IMR-90 (cell line): ENCODE data around the gene DDX42. TPM values are rescaled to one million over a fixed set of nuclear protein-coding genes. Genes with fewer than 3 reads are reported as not detected.

ENCODE experiments used
- ATAC-seq: fragments of 200-7000 bp; cut with Tn5 transposase; 2 replicates; pipeline ENCODE4 v1.9.1; 2020; ENCODE audit warnings: low read depth, mild to moderate bottlenecking, moderate library complexity
- BruUV-seq: library from RNA; stranded (reverse); fragments of 400-500 nt; replicated peaks from 2 replicates; lab custom pipeline; 2021; lab: Mats Ljungman, UMichigan
- CTCF ChIA-PET: fragments of 300-600 bp; formaldehyde crosslinking; extraction: SDS; loops from one replicate; lab custom pipeline; 2021; ENCODE audit warnings: antibody characterized with exemption; lab: Yijun Ruan, JAX
- POLR2A ChIA-PET: fragments of 300-600 bp; sonication (Branson Sonifier 250); formaldehyde crosslinking; loops from one replicate; lab custom pipeline; 2022; ENCODE audit warnings: antibody characterized with exemption; ENCODE audit not compliant: unreplicated experiment; lab: Charles Lee
- DNase-seq: peaks from one replicate; pipeline ENCODE4 v3.0.0; 2013
- H2AFZ ChIP-seq: replicated peaks from 2 replicates; pipeline ENCODE3; 2013; ENCODE audit warnings: low read length, mild to moderate bottlenecking; ENCODE audit not compliant: poor library complexity
- H2AK5ac ChIP-seq: 2 replicates; pipeline ENCODE4 v1.6.1; 2013; ENCODE audit warnings: low read depth, low read length, inconsistent platforms
- H2AK9ac ChIP-seq: replicated peaks from 2 replicates; pipeline ENCODE3; 2013; ENCODE audit warnings: mild to moderate bottlenecking, low read depth, low read length, moderate library complexity; ENCODE audit not compliant: poor library complexity
- H2BK120ac ChIP-seq: 2 replicates; pipeline ENCODE4 v1.6.1; 2013; ENCODE audit warnings: low read depth, low read length, inconsistent platforms
- H2BK15ac ChIP-seq: 3 replicates; pipeline ENCODE4 v1.6.1; 2013; ENCODE audit warnings: low read depth, low read length, inconsistent platforms
- H2BK20ac ChIP-seq: 2 replicates; pipeline ENCODE4 v1.6.1; 2013; ENCODE audit warnings: low read depth, mild to moderate bottlenecking, inconsistent platforms, low read length, moderate library complexity
- H2BK5ac ChIP-seq: 2 replicates; pipeline ENCODE4 v1.6.1; 2013; ENCODE audit warnings: mild to moderate bottlenecking, low read depth, low read length, inconsistent platforms; ENCODE audit not compliant: poor library complexity, severe bottlenecking
- H3K14ac ChIP-seq: replicated peaks from 2 replicates; pipeline ENCODE4 v1.6.1; 2013; ENCODE audit warnings: low read depth, low read length, inconsistent platforms
- H3K18ac ChIP-seq: 2 replicates; pipeline ENCODE4 v1.6.1; 2013; ENCODE audit warnings: low read depth, low read length, control low read depth
- H3K23ac ChIP-seq: 2 replicates; pipeline ENCODE4 v1.6.1; 2013; ENCODE audit warnings: low read depth, low read length, inconsistent platforms
- H3K27ac ChIP-seq: 2 replicates; pipeline ENCODE4 v1.5.1; 2013; ENCODE audit warnings: mild to moderate bottlenecking, control low read depth, low read length; ENCODE audit not compliant: insufficient read depth
- H3K27me3 ChIP-seq: 2 replicates; pipeline ENCODE4 v1.6.1; 2013; ENCODE audit warnings: low read length; ENCODE audit not compliant: control insufficient read depth, insufficient read depth
- H3K36me3 ChIP-seq: 2 replicates; pipeline ENCODE4 v1.6.1; 2013; ENCODE audit warnings: low read length, mixed read lengths; ENCODE audit not compliant: control insufficient read depth, insufficient read depth
- H3K4ac ChIP-seq: 2 replicates; pipeline ENCODE4 v1.6.1; 2013; ENCODE audit warnings: low read depth, low read length, inconsistent platforms
- H3K4me1 ChIP-seq: 2 replicates; pipeline ENCODE4 v1.6.1; 2013; ENCODE audit warnings: low read length, mixed read lengths; ENCODE audit not compliant: control insufficient read depth, insufficient read depth
- H3K4me2 ChIP-seq: 2 replicates; pipeline ENCODE4 v1.6.1; 2013; ENCODE audit warnings: low read depth, mild to moderate bottlenecking, control low read depth, low read length, moderate library complexity
- H3K4me3 ChIP-seq: 2 replicates; pipeline ENCODE4 v1.5.1; 2013; ENCODE audit warnings: low read depth, mild to moderate bottlenecking, control low read depth, low read length, moderate library complexity; ENCODE audit not compliant: insufficient read depth
- H3K56ac ChIP-seq: 2 replicates; pipeline ENCODE4 v1.6.1; 2013; ENCODE audit warnings: low read length, inconsistent platforms; ENCODE audit not compliant: insufficient read depth; ENCODE audit errors: extremely low read depth
- H3K79me1 ChIP-seq, 2 experiments: 2 replicates each; pipeline ENCODE4 v1.6.1; 2013; ENCODE audit warnings: low read length in 2 of 2, inconsistent platforms in 1 of 2, low read depth in 1 of 2
- H3K9ac ChIP-seq: 2 replicates; pipeline ENCODE4 v1.6.1; 2013; ENCODE audit warnings: low read depth, low read length, control low read depth
- H3K9me1 ChIP-seq: 2 replicates; pipeline ENCODE4 v1.6.1; 2013; ENCODE audit warnings: low read length, inconsistent platforms; ENCODE audit not compliant: insufficient read depth
- H3K9me3 ChIP-seq: 2 replicates; pipeline ENCODE4 v1.6.1; 2013; ENCODE audit warnings: low read length; ENCODE audit not compliant: control insufficient read depth, insufficient read depth
- H4K20me1 ChIP-seq: 2 replicates; pipeline ENCODE4 v1.6.1; 2013; ENCODE audit warnings: low read length, inconsistent platforms; ENCODE audit not compliant: insufficient read depth
- H4K5ac ChIP-seq: 2 replicates; pipeline ENCODE4 v1.6.1; 2013; ENCODE audit warnings: mild to moderate bottlenecking, low read depth, low read length, control low read depth
- H4K8ac ChIP-seq, 2 experiments: 2 replicates each; pipeline ENCODE4 v1.6.1; 2013; ENCODE audit warnings: low read depth in 2 of 2, low read length in 2 of 2, control low read depth in 1 of 2, inconsistent platforms in 1 of 2
- H4K91ac ChIP-seq: 2 replicates; pipeline ENCODE4 v1.6.1; 2013; ENCODE audit warnings: low read depth, low read length, inconsistent platforms; ENCODE audit not compliant: insufficient read depth
- CEBPB ChIP-seq: IDR thresholded peaks from 2 replicates; pipeline ENCODE4 v1.6.1; 2012; ENCODE audit warnings: low read depth, low read length, improper control_type of control experiment
- CHD1 ChIP-seq: IDR thresholded peaks from 2 replicates; pipeline ENCODE4 v1.6.1; 2012; ENCODE audit warnings: low read depth, low read length, improper control_type of control experiment
- FOS ChIP-seq: fragments of 150-350 bp; IDR thresholded peaks from 2 replicates; pipeline ENCODE4 v1.6.1; 2016; ENCODE audit warnings: low read depth, low read length
- MAZ ChIP-seq: IDR thresholded peaks from 2 replicates; pipeline ENCODE4 v1.6.1; 2012; ENCODE audit warnings: low read depth, mild to moderate bottlenecking, low read length, improper control_type of control experiment, moderate library complexity, borderline replicate concordance
- NFE2L2 ChIP-seq: fragments of 150-350 bp; IDR thresholded peaks from 2 replicates; pipeline ENCODE4 v1.6.1; 2016; ENCODE audit warnings: low read depth, mild to moderate bottlenecking, low read length
- RAD21 ChIP-seq: IDR thresholded peaks from 2 replicates; pipeline ENCODE4 v1.6.1; 2012; ENCODE audit warnings: low read length, improper control_type of control experiment
- RCOR1 ChIP-seq: IDR thresholded peaks from 2 replicates; pipeline ENCODE4 v1.6.1; 2012; ENCODE audit warnings: mild to moderate bottlenecking, low read length, improper control_type of control experiment; ENCODE audit not compliant: insufficient replicate concordance
- RFX5 ChIP-seq: IDR thresholded peaks from 2 replicates; pipeline ENCODE4 v1.8.0; 2012; ENCODE audit warnings: low read depth, mild to moderate bottlenecking, low read length, moderate library complexity
- SMC3 ChIP-seq: fragments of 150-350 bp; IDR thresholded peaks from 2 replicates; pipeline ENCODE4 v1.6.1; 2016; ENCODE audit warnings: low read depth, mild to moderate bottlenecking, antibody characterized with exemption, low read length, moderate library complexity
- WGBS, 2 experiments: methylation state at CpG; one replicate each; pipeline versions ENCODE4 v1.1.5 to v1.1.7; 2013; ENCODE audit warnings: missing lambda C conversion rate in 2 of 2; ENCODE audit not compliant: insufficient read length in 1 of 2; ENCODE audit errors: extremely low coverage in 2 of 2; 5-methylcytosine and 5-hydroxymethylcytosine counted together
- dilution Hi-C: fragments of 300-500 bp; cut with HindIII; formaldehyde crosslinking; loops from one replicate; pipeline ENCODE4 v1.14.3; 2018; ENCODE audit warnings: low sequenced_read_pairs; ENCODE audit not compliant: unreplicated experiment
- in situ Hi-C: fragments of 300-500 bp; cut with MboI; formaldehyde crosslinking; loops from 3 replicates; pipeline ENCODE4 v1.14.3; 2019; ENCODE audit warnings: low sequenced_read_pairs, inconsistent platforms, mixed read lengths
- intact Hi-C: fragments of 100-400 bp; cut with micrococcal nuclease; formaldehyde crosslinking; loops from 2 replicates; pipeline ENCODE4 v1.10.0; 2022
- polyA plus RNA-seq, 3 experiments: library from polyadenylated mRNA; depleted of rRNA; stranded (reverse); fragments of >200 nt; gene quantifications; 2 replicates each; pipeline ENCODE4 v1.2.3, GENCODE V29; 2012; ENCODE audit warnings: low replicate concordance in 1 of 3
- total RNA-seq: library from RNA; depleted of rRNA; stranded (reverse); fragments of >200 nt; gene quantifications from 2 replicates; pipeline ENCODE4 v1.2.3, GENCODE V29; 2012
- TF ChIP-seq, protein P1 (sequence below): fragments of 150-350 bp; IDR thresholded peaks from 2 replicates; pipeline ENCODE4 v1.6.1; 2016; ENCODE audit warnings: low read depth, mild to moderate bottlenecking, low read length, moderate library complexity, borderline replicate concordance
- TF ChIP-seq, protein P2 (sequence below): fragments of 150-350 bp; IDR thresholded peaks from 2 replicates; pipeline ENCODE4 v1.6.1; 2017; ENCODE audit warnings: mild to moderate bottlenecking, antibody characterized with exemption, low read length, low read depth

DDX42 gene
- total and polyA plus RNA-seq, 2 of the 4 experiments (the other 2 are of a cell fraction), result 75.8 to 91.5 TPM

DNA sequence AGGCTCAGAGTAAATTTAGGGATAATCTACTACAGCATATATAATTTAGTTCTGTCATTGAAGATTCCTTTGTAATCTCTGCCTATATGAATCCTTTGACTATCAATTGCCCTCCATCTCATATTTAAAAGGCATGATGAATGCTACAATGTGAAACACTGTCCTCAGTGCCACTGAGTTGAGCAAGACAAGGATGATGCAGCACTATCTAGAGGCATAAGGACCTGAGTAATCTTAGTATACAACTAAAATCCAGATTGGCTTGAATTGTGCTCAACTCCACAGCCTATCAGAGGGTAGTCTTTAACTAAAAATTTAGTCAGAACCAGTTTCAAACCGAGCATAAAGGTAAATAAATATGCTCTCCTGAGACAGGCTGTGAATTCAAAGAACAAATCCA lies 20.8 kb upstream of the DDX42 start:
- H2AK5ac ChIP-seq, result no peak overlapping the region
- H3K23ac ChIP-seq, result no peak overlapping the region
- BruUV-seq, result no TSS peak
- peaks cover 49% of the 10 kb centered on the region for H3K36me3 ChIP-seq
- no peak overlapping the region for H3K27ac ChIP-seq
- in situ Hi-C loops (no loop called here), intact Hi-C loops (no loop called here), dilution Hi-C loops (no loop called here)
- no peak overlapping the region for H2BK120ac ChIP-seq
- ChIA-PET CTCF (no interaction called here), POLR2A (no interaction called here)
- no peak overlapping the region for H2BK20ac ChIP-seq
- no peaks in the 10 kb centered on the region for H3K9me3 ChIP-seq
- no peak overlapping the region for H3K4me2 ChIP-seq
- H4K8ac ChIP-seq, result no peak overlapping the region
- no peak overlapping the region for H3K18ac ChIP-seq
- no peak overlapping the region for H2BK15ac ChIP-seq
- H4K5ac ChIP-seq, result no peak overlapping the region
- no peak for TF ChIP-seq NFE2L2
- no peak for TF ChIP-seq MAZ
- TF ChIP-seq, protein P1, sequence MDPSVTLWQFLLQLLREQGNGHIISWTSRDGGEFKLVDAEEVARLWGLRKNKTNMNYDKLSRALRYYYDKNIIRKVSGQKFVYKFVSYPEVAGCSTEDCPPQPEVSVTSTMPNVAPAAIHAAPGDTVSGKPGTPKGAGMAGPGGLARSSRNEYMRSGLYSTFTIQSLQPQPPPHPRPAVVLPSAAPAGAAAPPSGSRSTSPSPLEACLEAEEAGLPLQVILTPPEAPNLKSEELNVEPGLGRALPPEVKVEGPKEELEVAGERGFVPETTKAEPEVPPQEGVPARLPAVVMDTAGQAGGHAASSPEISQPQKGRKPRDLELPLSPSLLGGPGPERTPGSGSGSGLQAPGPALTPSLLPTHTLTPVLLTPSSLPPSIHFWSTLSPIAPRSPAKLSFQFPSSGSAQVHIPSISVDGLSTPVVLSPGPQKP, result no peak
- TF ChIP-seq CEBPB, result no peak
- TF ChIP-seq SMC3, result no peak
- no peak for TF ChIP-seq CHD1
- TF ChIP-seq RAD21, result no peak
- TF ChIP-seq RCOR1, result no peak
- no peak for TF ChIP-seq RFX5
- TF ChIP-seq, protein P2, sequence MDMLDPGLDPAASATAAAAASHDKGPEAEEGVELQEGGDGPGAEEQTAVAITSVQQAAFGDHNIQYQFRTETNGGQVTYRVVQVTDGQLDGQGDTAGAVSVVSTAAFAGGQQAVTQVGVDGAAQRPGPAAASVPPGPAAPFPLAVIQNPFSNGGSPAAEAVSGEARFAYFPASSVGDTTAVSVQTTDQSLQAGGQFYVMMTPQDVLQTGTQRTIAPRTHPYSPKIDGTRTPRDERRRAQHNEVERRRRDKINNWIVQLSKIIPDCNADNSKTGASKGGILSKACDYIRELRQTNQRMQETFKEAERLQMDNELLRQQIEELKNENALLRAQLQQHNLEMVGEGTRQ, result no peak
- no peak for TF ChIP-seq FOS
- no peak overlapping the region for H3K56ac ChIP-seq
- no peaks in the 10 kb centered on the region for H3K27me3 ChIP-seq
- DNase-seq (no peak), ATAC-seq (no peak)
- H4K91ac ChIP-seq, result no peak overlapping the region
- no peak overlapping the region for H3K4ac ChIP-seq
- H3K9ac ChIP-seq, result no peak overlapping the region
- H3K9me1 ChIP-seq, result no peaks in the 10 kb centered on the region; the same call in 1 of the 2 replicates
- no CpG with 5 or more reads among the region's 1 CpG for WGBS, 2 experiments
- no peak overlapping the region for H2BK5ac ChIP-seq
- H2AFZ ChIP-seq, result no peak overlapping the region
- H2AK9ac ChIP-seq, result no peak overlapping the region
- no peak overlapping the region for H3K14ac ChIP-seq
- H3K4me1 ChIP-seq, result no peaks in the 10 kb centered on the region
- peaks cover 7 to 12% of the 10 kb centered on the region in 2 experiments for H3K79me1 ChIP-seq
- H3K4me3 ChIP-seq, result no peak overlapping the region
- H4K20me1 ChIP-seq, result no peaks in the 10 kb centered on the region
